NCI-H345 treated with DMSO at 0.1 percent for 48 hours (cell line): Measurements from ENCODE around the gene CTDP1.

Source experiments
- DNase-seq: peaks from one replicate; lab custom pipeline; 2025; ENCODE audit not compliant: unreplicated experiment; lab: John Stamatoyannopoulos, UW

The CTDP1 gene

DNA sequence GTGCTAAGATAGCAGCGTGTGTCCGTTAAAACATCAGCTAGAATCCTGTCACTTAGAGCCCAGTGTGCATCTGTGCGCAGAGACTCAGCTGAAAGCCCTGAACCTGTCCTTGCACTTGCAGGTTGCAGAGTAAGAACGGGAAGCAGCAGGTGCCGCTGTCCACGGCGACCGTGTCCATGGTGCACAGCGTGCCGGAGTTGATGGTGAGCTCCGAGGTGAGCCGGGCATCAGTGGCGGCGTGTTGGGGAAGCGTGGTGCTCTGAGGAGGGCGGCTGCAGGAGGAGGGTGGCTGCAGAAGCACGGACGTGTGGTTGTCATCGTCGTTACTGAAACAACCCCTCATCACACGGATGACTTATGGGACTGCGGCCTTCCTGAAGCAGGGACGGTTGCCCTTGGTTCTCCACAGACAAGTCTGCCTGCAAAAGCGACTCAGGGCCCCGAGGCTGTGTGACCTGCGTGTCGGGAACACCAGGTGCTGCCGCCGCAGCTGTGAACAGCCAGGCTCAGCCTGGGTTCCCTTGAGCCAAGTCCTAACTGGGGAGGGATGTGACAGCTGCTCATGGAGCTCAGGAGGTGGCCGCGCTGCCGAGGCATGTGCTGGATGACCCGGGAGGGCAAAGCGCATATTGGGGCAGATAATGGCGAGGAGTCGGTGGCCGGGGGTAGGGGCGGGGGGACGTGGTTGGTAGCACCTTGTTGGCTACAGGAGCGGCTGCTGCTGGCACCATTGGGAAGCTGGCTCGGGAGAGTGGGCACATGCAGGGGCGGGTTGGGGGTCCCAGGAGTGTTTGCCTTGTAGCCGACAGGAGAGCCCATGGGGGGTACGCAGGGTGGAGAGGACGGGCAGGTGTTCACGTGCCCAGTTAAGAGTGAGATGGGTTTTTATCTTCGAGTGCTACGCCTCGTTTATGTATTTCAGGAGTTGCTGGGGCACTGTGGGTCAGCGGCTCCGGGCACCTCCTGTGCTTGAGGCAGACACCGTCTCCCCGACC lies 16.6 kb downstream of the CTDP1 start:
- DNase-seq: no peak

DNA sequence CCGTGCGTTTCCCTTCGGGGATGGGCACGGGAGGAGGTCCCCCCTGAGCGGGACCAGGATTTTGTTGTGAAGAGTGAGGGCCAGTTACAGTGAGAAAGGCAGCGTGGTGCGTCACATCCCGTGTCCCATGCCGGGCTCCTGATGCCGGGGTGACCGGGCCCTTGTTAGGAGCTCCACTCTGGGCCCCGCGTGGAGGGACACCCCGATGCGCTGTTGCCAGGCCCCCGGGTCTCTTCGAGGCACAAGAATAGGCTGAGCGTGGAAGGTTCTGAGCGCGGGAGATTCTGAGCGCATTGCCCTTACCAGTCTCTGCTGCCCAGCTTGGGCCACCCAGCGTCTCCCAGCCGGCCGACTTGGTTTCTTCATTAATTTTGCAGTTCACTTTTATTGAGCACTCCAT lies 17.6 kb downstream of the CTDP1 start:
- DNase-seq: no peak

DNA sequence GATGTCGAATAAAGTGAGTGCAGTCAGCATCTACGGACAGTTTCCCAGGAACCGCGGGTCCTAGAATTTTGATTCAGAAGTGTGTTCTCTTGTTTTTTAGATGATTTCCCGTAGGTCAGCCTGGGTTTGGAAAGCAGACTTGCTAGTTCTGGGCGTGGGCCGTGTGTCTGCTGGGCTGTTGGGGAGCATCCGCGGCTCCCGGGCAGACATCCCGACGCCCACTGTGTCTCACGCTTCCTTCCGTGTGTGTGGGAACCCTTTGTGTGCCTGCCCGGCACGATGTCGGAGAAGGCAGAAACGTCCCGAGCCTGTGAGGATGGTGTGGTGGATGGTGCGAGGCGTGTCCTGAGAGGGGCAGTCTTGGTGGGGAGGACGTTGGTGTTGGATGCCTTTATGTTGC lies 18.4 kb downstream of the CTDP1 start:
- DNase-seq: no peak

GRCh38 chr18:79698668-79699335 lies 19.2 kb downstream of the CTDP1 start:
- DNase-seq: no peak

- DNase-seq: no peak
Observed at GRCh38 chr18:79699653-79700052, 20.1 kb downstream of the CTDP1 start.

- DNase-seq: no peak
Observed at GRCh38 chr18:79702906-79703305, 23.3 kb downstream of the CTDP1 start.

DNA sequence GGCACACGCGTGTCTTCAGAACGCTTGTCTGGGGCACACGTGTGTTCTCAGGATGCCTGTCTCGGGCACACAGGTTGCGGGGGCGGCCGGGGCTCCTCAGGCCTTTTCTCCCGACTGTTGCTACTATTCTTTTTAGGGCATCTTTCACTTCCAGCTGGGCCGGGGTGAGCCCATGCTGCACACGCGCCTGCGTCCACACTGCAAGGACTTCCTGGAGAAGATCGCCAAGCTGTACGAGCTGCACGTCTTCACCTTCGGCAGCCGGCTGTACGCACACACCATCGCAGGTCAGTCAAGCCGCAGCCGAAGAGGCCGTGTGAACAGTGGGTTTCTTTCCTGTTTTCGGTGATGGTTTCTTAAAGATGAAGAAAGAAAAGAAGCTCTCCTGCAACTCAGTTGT lies 25.0 kb downstream of the CTDP1 start:
- no peak for DNase-seq

GRCh38 chr18:79705272-79705671 lies 25.7 kb downstream of the CTDP1 start:
- no peak for DNase-seq

DNA sequence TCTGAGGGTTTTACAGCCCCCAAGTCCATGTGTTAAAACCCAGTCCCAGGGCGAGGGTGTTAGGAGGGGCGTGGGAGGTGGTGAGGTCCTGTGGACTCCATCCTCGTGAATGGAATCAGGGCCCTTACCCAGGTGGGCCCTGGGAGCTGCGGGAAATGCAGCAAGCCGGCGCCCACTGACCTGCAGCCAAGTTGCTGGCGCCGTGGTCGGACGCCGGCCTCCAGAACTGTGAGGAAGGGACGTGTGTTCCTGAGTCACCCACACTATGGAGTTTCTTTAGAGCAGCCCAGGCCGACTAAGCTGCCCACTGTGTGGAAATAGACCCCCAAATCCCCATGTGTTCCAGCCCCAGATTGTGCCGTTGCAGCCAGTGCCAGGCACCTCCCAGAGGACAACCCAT lies 26.4 kb downstream of the CTDP1 start:
- no peak for DNase-seq

DNA sequence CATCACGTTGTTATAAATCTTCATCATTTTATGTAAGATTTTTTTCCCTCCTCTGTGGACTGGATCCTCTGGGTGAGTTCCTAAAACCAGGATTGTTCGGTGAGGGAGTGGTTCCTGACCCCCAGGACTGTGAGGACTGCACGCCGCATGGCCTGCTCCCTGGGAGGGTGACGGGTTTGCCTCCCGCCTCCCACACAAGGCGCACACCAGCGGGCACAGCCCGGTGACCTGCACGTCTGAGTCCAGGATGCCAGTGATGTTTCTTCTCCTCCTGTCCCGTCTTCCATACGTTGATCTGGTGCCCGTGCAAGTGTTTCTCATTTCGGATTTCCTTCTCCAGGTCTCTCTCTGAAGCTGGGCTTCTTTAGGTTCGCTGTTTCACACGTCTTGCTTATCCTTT lies 27.1 kb downstream of the CTDP1 start:
- no peak for DNase-seq

- DNase-seq: no peak
Observed at GRCh38 chr18:79707239-79707638, 27.6 kb downstream of the CTDP1 start.

DNA sequence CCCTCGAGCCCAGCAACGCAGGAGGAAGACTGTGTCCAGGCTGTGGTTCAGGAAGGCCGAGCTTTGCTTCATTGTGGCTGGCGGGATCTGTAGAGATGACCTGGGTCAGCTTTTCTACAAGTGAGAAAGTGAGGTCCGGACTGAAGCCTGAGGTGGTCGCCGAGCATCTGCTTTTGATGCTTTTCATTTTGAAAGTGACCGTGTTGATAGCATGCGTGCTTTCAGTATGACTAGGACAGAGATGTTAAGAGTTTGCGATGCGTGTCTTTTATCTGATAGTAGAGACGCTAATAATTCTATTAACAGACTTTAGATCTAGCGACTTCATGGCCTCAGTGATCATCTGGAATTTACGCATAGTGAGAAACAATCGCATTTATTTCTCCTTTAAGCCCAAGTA lies 28.1 kb downstream of the CTDP1 start:
- no peak for DNase-seq

- DNase-seq: no peak
Observed at GRCh38 chr18:79708412-79708811, 28.8 kb downstream of the CTDP1 start.

GRCh38 chr18:79712206-79712857 lies 32.7 kb downstream of the CTDP1 start:
- no peak for DNase-seq

- DNase-seq: no peak
Observed at GRCh38 chr18:79713341-79713740, 33.7 kb downstream of the CTDP1 start.

DNA sequence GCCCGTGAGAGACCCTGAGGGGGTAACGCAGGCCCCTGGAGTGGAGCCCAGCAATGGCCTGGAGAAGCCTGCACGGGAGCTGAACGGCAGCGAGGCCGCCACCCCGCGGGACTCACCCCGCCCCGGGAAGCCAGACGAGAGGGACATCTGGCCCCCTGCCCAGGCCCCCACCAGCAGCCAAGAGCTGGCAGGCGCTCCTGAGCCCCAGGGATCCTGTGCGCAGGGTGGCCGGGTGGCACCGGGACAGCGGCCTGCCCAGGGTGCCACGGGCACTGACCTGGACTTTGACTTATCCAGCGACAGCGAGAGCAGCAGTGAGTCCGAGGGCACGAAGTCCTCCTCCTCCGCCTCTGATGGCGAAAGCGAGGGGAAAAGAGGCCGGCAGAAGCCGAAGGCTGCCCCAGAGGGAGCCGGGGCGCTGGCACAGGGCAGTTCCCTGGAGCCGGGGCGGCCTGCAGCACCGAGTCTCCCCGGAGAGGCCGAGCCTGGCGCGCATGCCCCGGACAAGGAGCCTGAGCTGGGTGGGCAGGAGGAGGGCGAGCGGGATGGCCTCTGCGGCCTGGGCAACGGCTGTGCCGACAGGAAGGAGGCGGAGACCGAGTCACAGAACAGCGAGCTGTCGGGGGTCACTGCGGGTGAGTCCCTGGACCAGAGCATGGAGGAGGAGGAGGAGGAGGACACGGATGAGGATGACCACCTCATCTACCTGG lies 35.1 kb downstream of the CTDP1 start:
- DNase-seq: no peak

- DNase-seq: no peak
Observed at GRCh38 chr18:79715280-79715679, 35.7 kb downstream of the CTDP1 start.

GRCh38 chr18:79717059-79717458 lies 37.5 kb downstream of the CTDP1 start:
- no peak for DNase-seq

GRCh38 chr18:79717555-79718074 lies 38.0 kb downstream of the CTDP1 start:
- no peak for DNase-seq

- no peak for DNase-seq
Observed at GRCh38 chr18:79718126-79718525, 38.5 kb downstream of the CTDP1 start.
